Measurements from ENCODE around the gene ZNF366.

Gene ZNF366

GRCh38 chr5:72503888-72504491, 3.2 kb downstream of the ZNF366 start:
- no peak for TF ChIP-seq CTCF (IDR thresholded peaks at IDR 0.05; ENCODE audit: low read depth, low read length)
- no peak overlapping the region for H3K4me3 ChIP-seq (ENCODE audit: low read depth, low read length)
- no peaks in the 10 kb centered on the region for H3K4me1 ChIP-seq
- no peak for DNase-seq
- no peaks in the 10 kb centered on the region for H3K27me3 ChIP-seq
- H3K36me3 ChIP-seq: no peaks in the 10 kb centered on the region
- H3K9me3 ChIP-seq: no peaks in the 10 kb centered on the region

GRCh38 chr5:72501488-72501887, 5.7 kb downstream of the ZNF366 start:
- Histone ChIP-seq H3K27me3 (no peaks in the 10 kb centered on the region), H3K36me3 (no peaks in the 10 kb centered on the region), H3K4me1 (no peaks in the 10 kb centered on the region), H3K4me3 (ENCODE audit: low read depth, low read length) (no peak overlapping the region), H3K9me3 (no peaks in the 10 kb centered on the region)
- DNase-seq: no peak
- TF ChIP-seq CTCF (IDR thresholded peaks at IDR 0.05; ENCODE audit: low read depth, low read length): no peak

DNA sequence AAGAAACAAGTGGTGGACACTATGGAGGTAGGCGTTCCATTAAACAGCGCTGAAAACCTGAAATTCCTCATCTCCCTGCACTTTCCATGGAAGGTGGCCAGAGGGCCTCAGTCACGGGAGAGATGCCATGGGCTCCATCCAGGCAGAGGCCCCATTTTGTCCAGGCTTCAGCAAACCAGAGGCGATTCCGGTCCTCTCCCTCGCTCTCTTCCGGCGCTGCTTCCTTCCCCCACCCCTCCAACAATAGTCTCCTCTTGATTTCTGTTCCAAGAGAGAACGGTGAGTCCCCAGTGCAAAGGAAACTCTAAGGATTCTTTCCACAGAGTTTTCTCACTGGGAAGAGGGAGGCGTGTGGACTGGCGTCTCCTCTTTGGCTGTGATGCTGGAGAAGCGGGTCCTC, 7.5 kb downstream of the ZNF366 start:
- H3K9me3 ChIP-seq: no peaks in the 10 kb centered on the region
- DNase-seq: no peak
- no peak overlapping the region for H3K4me3 ChIP-seq (ENCODE audit: low read depth, low read length)
- no peaks in the 10 kb centered on the region for H3K4me1 ChIP-seq
- H3K36me3 ChIP-seq: no peaks in the 10 kb centered on the region
- H3K27me3 ChIP-seq: no peaks in the 10 kb centered on the region
- no peak for TF ChIP-seq CTCF (IDR thresholded peaks at IDR 0.05; ENCODE audit: low read depth, low read length)

GRCh38 chr5:72499090-72499489, 8.1 kb downstream of the ZNF366 start:
- no peaks in the 10 kb centered on the region for H3K36me3 ChIP-seq
- H3K4me3 ChIP-seq (ENCODE audit: low read depth, low read length): no peak overlapping the region
- DNase-seq: no peak
- H3K9me3 ChIP-seq: no peaks in the 10 kb centered on the region
- H3K4me1 ChIP-seq: no peaks in the 10 kb centered on the region
- no peaks in the 10 kb centered on the region for H3K27me3 ChIP-seq
- no peak for TF ChIP-seq CTCF (IDR thresholded peaks at IDR 0.05; ENCODE audit: low read depth, low read length)

GRCh38 chr5:72498284-72498683, 8.9 kb downstream of the ZNF366 start:
- no peaks in the 10 kb centered on the region for H3K9me3 ChIP-seq
- TF ChIP-seq CTCF (IDR thresholded peaks at IDR 0.05; ENCODE audit: low read depth, low read length): no peak

GRCh38 chr5:72497823-72498222, 9.4 kb downstream of the ZNF366 start:
- TF ChIP-seq CTCF (IDR thresholded peaks at IDR 0.05; ENCODE audit: low read depth, low read length): no peak
- Histone ChIP-seq H3K27me3 (no peaks in the 10 kb centered on the region), H3K4me3 (ENCODE audit: low read depth, low read length) (no peak overlapping the region), H3K36me3 (no peaks in the 10 kb centered on the region), H3K4me1 (no peaks in the 10 kb centered on the region), H3K9me3 (no peaks in the 10 kb centered on the region)
- DNase-seq: no peak

More at GRCh38 chr5:72498284-72498683, 8.9 kb downstream of the ZNF366 start:
- Histone ChIP-seq H3K36me3 (no peaks in the 10 kb centered on the region), H3K4me1 (no peaks in the 10 kb centered on the region), H3K4me3 (ENCODE audit: low read depth, low read length) (no peak overlapping the region), H3K27me3 (no peaks in the 10 kb centered on the region)
- DNase-seq: no peak

Data from BE2C (cell line).